Lung (tissue), 12 donors: ENCODE data around the gene HYCC2. TPM values are rescaled to one million over a fixed set of nuclear protein-coding genes. Genes with fewer than 3 reads are reported as not detected.

Experiments used
- ATAC-seq: fragments of 200-7000 bp; cut with Tn5 transposase; one replicate; pipeline ENCODE4 v1.9.1; 2020; ENCODE audit warnings: moderate number of reproducible peaks; ENCODE audit not compliant: insufficient read depth, low FRiP score
- DNase-seq, 3 donors: peaks; one replicate each; pipeline ENCODE4 v3.0.0-alpha.2; 2013 to 2017
- H3K27ac ChIP-seq, 2 donors: one replicate each; pipeline ENCODE4 v1.5.1; 2013; ENCODE audit warnings: mild to moderate bottlenecking in 2 of 2, moderate library complexity in 2 of 2, control low read depth in 1 of 2, inconsistent platforms in 1 of 2, low read depth in 1 of 2, low read length in 1 of 2
- H3K27me3 ChIP-seq, 3 donors: one replicate each; pipeline ENCODE4 v1.5.1; 2013; ENCODE audit warnings: low read length in 2 of 3; ENCODE audit not compliant: control insufficient read depth in 3 of 3, insufficient read depth in 3 of 3
- H3K36me3 ChIP-seq, 4 donors: one replicate each; pipeline ENCODE4 v1.5.1; 2013; ENCODE audit warnings: low read length in 4 of 4, mild to moderate bottlenecking in 1 of 4, moderate library complexity in 1 of 4; ENCODE audit not compliant: control insufficient read depth in 4 of 4, insufficient read depth in 4 of 4
- H3K4me1 ChIP-seq, 5 donors: one replicate each; pipeline ENCODE4 v1.5.1; 2013; ENCODE audit warnings: low read length in 5 of 5, mild to moderate bottlenecking in 2 of 5, moderate library complexity in 1 of 5; ENCODE audit not compliant: control insufficient read depth in 5 of 5, insufficient read depth in 5 of 5
- H3K4me3 ChIP-seq: one replicate; pipeline ENCODE4 v1.5.1; 2013; ENCODE audit warnings: mild to moderate bottlenecking, control low read depth, moderate library complexity
- H3K9ac ChIP-seq, 2 donors: one replicate each; pipeline ENCODE4 v1.5.1; 2013; ENCODE audit warnings: low read length in 2 of 2, control low read depth in 1 of 2; ENCODE audit not compliant: insufficient read depth in 1 of 2
- H3K9me3 ChIP-seq, 4 donors: one replicate each; pipeline ENCODE4 v1.5.1; 2013; ENCODE audit warnings: low read length in 3 of 4, mild to moderate bottlenecking in 1 of 4, moderate library complexity in 1 of 4; ENCODE audit not compliant: control insufficient read depth in 4 of 4, insufficient read depth in 3 of 4
- WGBS, 2 donors: extraction: QIAGEN DNeasy Blood & Tissue Kit; methylation state at CpG; one replicate each; pipeline ENCODE4 v1.1.7; 2013; 5-methylcytosine and 5-hydroxymethylcytosine counted together
- polyA plus RNA-seq, 2 donors: library from polyadenylated mRNA; stranded (reverse); fragments of 200-250 nt; gene quantifications; one replicate each; pipeline ENCODE4 v1.2.1, GENCODE V29; 2013
- total RNA-seq, 2 donors: library from RNA; depleted of rRNA in 1 of 2; stranded (reverse); fragments of >200 nt in 1 of 2; gene quantifications; one replicate each; pipeline ENCODE4 v1.2.1, GENCODE V29; 2014 to 2021
- TF ChIP-seq, protein P1 (sequence below): IDR thresholded peaks from 2 replicates; pipeline ENCODE4 v1.5.1; 2012; ENCODE audit warnings: mild to moderate bottlenecking; ENCODE audit errors: control extremely low read depth, extremely low read depth
- donor health status: control.
- donor health status: control.
- donor health status: Bipolar disorder and iron deficiency.
- donor health status: healthy.
- donor health status: DM: yes; HTN: yes; CAD: no.

HYCC2 gene
- total and polyA plus RNA-seq, 4 donors, result 5.7 to 36.4 (median 16.0) TPM

DNA sequence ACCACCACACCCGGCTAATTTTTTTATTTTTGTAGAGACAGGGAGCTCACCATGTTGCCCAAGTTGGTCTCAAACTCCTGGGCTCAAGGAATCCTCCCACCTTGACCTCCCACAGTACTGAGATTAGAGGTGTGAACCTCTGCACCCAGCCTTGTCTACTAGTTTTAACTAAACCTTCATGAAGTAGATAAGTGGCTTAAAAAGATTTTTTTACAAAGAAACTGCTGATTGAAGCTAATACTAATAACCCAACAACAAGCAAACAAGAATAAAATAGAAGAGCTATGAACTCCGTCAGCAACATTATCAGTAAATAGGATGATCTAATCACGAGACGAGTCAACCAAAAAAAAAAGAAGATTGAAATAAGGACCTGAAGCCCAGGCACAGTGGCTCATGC lies 19.1 kb upstream of the HYCC2 start:
- 90 to 98% methylated on average over 4 of the region's 4 CpGs for WGBS, 2 donors
- no peak for ATAC-seq
- no peak for DNase-seq

DNA sequence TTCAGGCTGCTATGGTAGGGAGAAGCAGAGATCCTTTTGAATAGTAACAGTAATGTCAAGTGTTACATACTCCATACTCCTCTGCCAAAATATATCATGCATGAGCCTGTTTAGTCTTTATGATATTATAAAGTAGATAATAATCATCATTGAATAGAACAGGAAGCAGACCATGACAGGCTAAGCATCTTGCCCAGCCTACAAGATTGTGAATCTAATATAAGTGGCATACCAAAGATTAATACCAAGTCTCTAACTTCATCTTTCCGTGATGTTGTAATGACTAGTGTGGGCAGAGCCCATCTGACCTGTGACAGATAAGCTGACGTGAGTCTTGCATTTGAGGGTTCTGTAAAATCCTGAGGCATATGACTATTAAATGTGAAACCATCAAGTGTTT lies 13.4 kb upstream of the HYCC2 start:
- TF ChIP-seq, protein P1, sequence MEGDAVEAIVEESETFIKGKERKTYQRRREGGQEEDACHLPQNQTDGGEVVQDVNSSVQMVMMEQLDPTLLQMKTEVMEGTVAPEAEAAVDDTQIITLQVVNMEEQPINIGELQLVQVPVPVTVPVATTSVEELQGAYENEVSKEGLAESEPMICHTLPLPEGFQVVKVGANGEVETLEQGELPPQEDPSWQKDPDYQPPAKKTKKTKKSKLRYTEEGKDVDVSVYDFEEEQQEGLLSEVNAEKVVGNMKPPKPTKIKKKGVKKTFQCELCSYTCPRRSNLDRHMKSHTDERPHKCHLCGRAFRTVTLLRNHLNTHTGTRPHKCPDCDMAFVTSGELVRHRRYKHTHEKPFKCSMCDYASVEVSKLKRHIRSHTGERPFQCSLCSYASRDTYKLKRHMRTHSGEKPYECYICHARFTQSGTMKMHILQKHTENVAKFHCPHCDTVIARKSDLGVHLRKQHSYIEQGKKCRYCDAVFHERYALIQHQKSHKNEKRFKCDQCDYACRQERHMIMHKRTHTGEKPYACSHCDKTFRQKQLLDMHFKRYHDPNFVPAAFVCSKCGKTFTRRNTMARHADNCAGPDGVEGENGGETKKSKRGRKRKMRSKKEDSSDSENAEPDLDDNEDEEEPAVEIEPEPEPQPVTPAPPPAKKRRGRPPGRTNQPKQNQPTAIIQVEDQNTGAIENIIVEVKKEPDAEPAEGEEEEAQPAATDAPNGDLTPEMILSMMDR, result no peak
- no peak overlapping the region for H3K27ac ChIP-seq
- no peak overlapping the region for H3K4me3 ChIP-seq
- peaks cover 3 to 15% (median 11%) of the 10 kb centered on the region in 4 donors for H3K36me3 ChIP-seq
- H3K27me3 ChIP-seq, result no peaks in the 10 kb centered on the region
- DNase-seq, result no peak
- 62 to 73% methylated on average over 2 of the region's 2 CpGs for WGBS, 2 donors
- H3K9ac ChIP-seq, result no peak overlapping the region
- H3K4me1 ChIP-seq, result no peaks in the 10 kb centered on the region
- no peaks in the 10 kb centered on the region for H3K9me3 ChIP-seq
- no peak for ATAC-seq

More for the DNA sequence above, 19.1 kb upstream of the HYCC2 start:
- Histone ChIP-seq H3K27me3 (no peaks in the 10 kb centered on the region), H3K36me3 (peaks cover 0 to 8% (median 2%) of the 10 kb centered on the region in 4 donors), H3K27ac (no peak overlapping the region), H3K9me3 (no peaks in the 10 kb centered on the region), H3K9ac (no peak overlapping the region), H3K4me1 (no peaks in the 10 kb centered on the region), H3K4me3 (no peak overlapping the region)
- TF ChIP-seq, protein P1, result no peak

DNA sequence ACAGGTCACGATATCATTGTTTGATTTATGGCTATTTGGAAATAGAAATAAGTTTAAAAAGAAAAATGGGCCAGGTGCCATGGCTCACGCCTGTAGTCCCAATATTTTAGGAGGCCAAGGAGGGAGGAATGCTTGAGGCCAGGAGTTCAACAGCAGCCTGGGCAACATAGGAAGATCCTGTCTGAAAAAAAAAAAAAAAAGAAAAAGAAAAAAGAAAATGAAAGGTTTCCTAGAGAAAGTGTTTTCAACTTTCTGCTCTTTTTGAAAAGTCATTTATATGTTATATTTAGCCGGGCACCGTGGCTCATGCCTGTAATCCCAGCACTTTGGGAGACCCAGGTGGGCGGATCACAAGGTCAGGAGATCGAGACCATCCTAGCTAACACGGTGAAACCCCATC lies 3.5 kb upstream of the HYCC2 start:
- no peaks in the 10 kb centered on the region for H3K27me3 ChIP-seq
- H3K4me1 ChIP-seq, result peaks cover 0 to 17% (median 2%) of the 10 kb centered on the region in 5 donors
- no peak overlapping the region for H3K4me3 ChIP-seq
- no peak overlapping the region for H3K27ac ChIP-seq
- TF ChIP-seq, protein P1, result no peak
- DNase-seq, result no peak
- H3K9me3 ChIP-seq, result no peaks in the 10 kb centered on the region
- ATAC-seq, result no peak
- 89 to 93% methylated on average over 7 of the region's 7 CpGs for WGBS, 2 donors
- peaks cover under 1 to 5% (median 3%) of the 10 kb centered on the region in 4 donors for H3K36me3 ChIP-seq
- H3K9ac ChIP-seq, result no peak overlapping the region

DNA sequence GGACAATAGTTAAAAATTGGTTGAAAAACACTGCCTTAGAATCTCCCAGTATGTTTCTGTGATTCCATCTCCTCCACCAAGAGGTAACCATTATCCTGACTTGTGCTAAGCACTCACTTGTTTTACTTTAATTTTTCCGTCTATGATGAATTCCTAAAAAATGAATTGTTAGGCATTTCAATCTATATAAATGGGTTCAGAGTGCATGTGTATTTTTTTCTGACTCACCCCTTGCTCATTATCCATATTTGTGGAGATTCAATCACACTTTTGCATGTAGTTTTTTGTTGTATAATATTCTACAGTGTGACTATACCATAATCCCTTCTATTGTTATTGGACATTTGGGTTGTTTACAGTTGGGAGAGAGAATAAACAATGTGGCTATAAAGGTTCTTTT lies 1.6 kb upstream of the HYCC2 start:
- no peak overlapping the region for H3K4me3 ChIP-seq
- DNase-seq (no peak), ATAC-seq (no peak)
- peaks cover 0 to 5% (median 0%) of the 10 kb centered on the region in 4 donors for H3K36me3 ChIP-seq
- H3K4me1 ChIP-seq, result peaks cover 0 to 26% (median 2%) of the 10 kb centered on the region in 5 donors
- 88 to 92% methylated on average over 1 of the region's 1 CpG for WGBS, 2 donors
- no peaks in the 10 kb centered on the region for H3K9me3 ChIP-seq
- no peak overlapping the region for H3K27ac ChIP-seq
- no peak overlapping the region for H3K9ac ChIP-seq
- TF ChIP-seq, protein P1, result no peak
- no peaks in the 10 kb centered on the region for H3K27me3 ChIP-seq
